GM23248 (cell line): ENCODE data around the gene ACTR5. TPM values are rescaled to one million over a fixed set of nuclear protein-coding genes. Genes with fewer than 3 reads are reported as not detected.

Experiments
- DNase-seq: peaks from one replicate; pipeline ENCODE4 v3.0.0-alpha.2; 2015
- H2AFZ ChIP-seq: fragments of 200-600 bp; sonication (generic); 2 replicates; pipeline ENCODE4 v1.6.1; 2016; ENCODE audit warnings: antibody characterized with exemption
- H3F3A ChIP-seq: fragments of 200-600 bp; sonication (generic); 2 replicates; pipeline ENCODE4 v1.6.1; 2016; ENCODE audit warnings: mild to moderate bottlenecking, antibody characterized with exemption, mixed run types; ENCODE audit not compliant: insufficient read depth
- H3K27ac ChIP-seq: fragments of 200-600 bp; sonication (generic); 2 replicates; pipeline ENCODE4 v1.5.1; 2016; ENCODE audit warnings: mild to moderate bottlenecking
- H3K27me3 ChIP-seq: fragments of 200-600 bp; sonication (generic); replicated peaks from 2 replicates; pipeline ENCODE4 v1.6.1; 2016; ENCODE audit warnings: mild to moderate bottlenecking; ENCODE audit not compliant: insufficient read depth
- H3K36me3 ChIP-seq: fragments of 200-600 bp; sonication (generic); 2 replicates; pipeline ENCODE4 v1.6.1; 2016; ENCODE audit warnings: low read depth, mild to moderate bottlenecking
- H3K4me1 ChIP-seq: fragments of 200-600 bp; sonication (generic); 2 replicates; pipeline ENCODE4 v1.6.1; 2016; ENCODE audit warnings: mild to moderate bottlenecking; ENCODE audit not compliant: insufficient read depth
- H3K4me2 ChIP-seq: fragments of 200-600 bp; sonication (generic); one replicate; pipeline ENCODE4 v1.6.1; 2016; ENCODE audit warnings: mild to moderate bottlenecking; ENCODE audit not compliant: unreplicated experiment
- H3K4me3 ChIP-seq: fragments of 200-600 bp; sonication (generic); 2 replicates; pipeline ENCODE4 v1.5.1; 2016; ENCODE audit warnings: mild to moderate bottlenecking
- H3K79me2 ChIP-seq: fragments of 200-600 bp; sonication (generic); 2 replicates; pipeline ENCODE4 v1.6.1; 2016; ENCODE audit warnings: mild to moderate bottlenecking; ENCODE audit not compliant: insufficient read depth
- H3K9ac ChIP-seq: fragments of 200-600 bp; sonication (generic); 2 replicates; pipeline ENCODE4 v1.6.1; 2016; ENCODE audit warnings: mild to moderate bottlenecking
- H3K9me2 ChIP-seq: fragments of 200-600 bp; sonication (generic); 2 replicates; pipeline ENCODE4 v1.6.1; 2016; ENCODE audit warnings: mixed run types, mild to moderate bottlenecking, moderate library complexity; ENCODE audit not compliant: insufficient read depth
- H3K9me3 ChIP-seq: fragments of 200-600 bp; sonication (generic); one replicate; pipeline ENCODE4 v1.6.1; 2017; ENCODE audit warnings: low read depth
- H4K20me1 ChIP-seq: fragments of 200-600 bp; sonication (generic); 2 replicates; pipeline ENCODE4 v1.6.0; 2016; ENCODE audit not compliant: insufficient read depth
- EZH2 ChIP-seq: fragments of 200-600 bp; sonication (generic); IDR thresholded peaks from 2 replicates; pipeline ENCODE4 v1.6.1; 2018; ENCODE audit warnings: antibody characterized with exemption, mild to moderate bottlenecking; ENCODE audit not compliant: insufficient read depth, poor library complexity, severe bottlenecking
- EZH2phosphoT487 ChIP-seq: fragments of 200-600 bp; sonication (generic); IDR thresholded peaks from 2 replicates; pipeline ENCODE4 v1.6.1; 2018; ENCODE audit warnings: antibody characterized with exemption, moderate library complexity, mild to moderate bottlenecking, low read depth; ENCODE audit not compliant: insufficient read depth
- WGBS, 2 experiments: methylation state at CpG; one replicate each; pipeline ENCODE4 v1.1.6; 2015 to 2017; ENCODE audit warnings: low lambda C conversion rate in 2 of 2, low coverage in 1 of 2; ENCODE audit errors: missing lambda C conversion rate in 2 of 2; 5-methylcytosine and 5-hydroxymethylcytosine counted together
- in situ Hi-C: fragments of 300-500 bp; cut with MboI; formaldehyde crosslinking; loops from 2 replicates; pipeline ENCODE4 v1.15.0; 2020
- polyA plus RNA-seq: library from polyadenylated mRNA; unstranded; fragments of >200 nt; fragmentation: Nextera tagmentation; extraction: Ambion mirVana; gene quantifications from 2 replicates; pipeline ENCODE4 v1.2.1, GENCODE V29; 2016
- total RNA-seq: library from RNA; depleted of rRNA; stranded (reverse); fragments of >200 nt; shearing (Covaris generic); gene quantifications from 2 replicates; pipeline ENCODE4 v1.2.3, GENCODE V29; 2014; rRNA removed

Gene ACTR5
- total RNA-seq (3.0 and 5.1 TPM in 2 replicates), polyA plus RNA-seq (3.4 and 4.0 TPM in 2 replicates)

- Histone ChIP-seq H3K36me3 (peaks cover 8% of the 10 kb centered on the region; the same call in 1 of the 2 replicates), H3K9ac (peak within 1 kb of the TSS; percentile 77), H3K9me3 (no peaks in the 10 kb centered on the region), H3K27ac (peak within 1 kb of the TSS; percentile 60; the same call in 1 of the 2 replicates), H4K20me1 (no peaks in the 10 kb centered on the region), H3K79me2 (peaks cover 6% of the 10 kb centered on the region; the same call in 1 of the 2 replicates), H3K4me1 (peaks cover 6% of the 10 kb centered on the region), H3K27me3 (no peaks in the 10 kb centered on the region; the same call in 1 of the 2 replicates), H3K4me3 (peak within 1 kb of the TSS; percentile 88), H2AFZ (peak within 1 kb of the TSS; percentile 96), H3F3A (no peaks in the 10 kb centered on the region), H3K9me2 (no peaks in the 10 kb centered on the region), H3K4me2 (peak within 1 kb of the TSS; percentile 95)
- DNase-seq = peak; percentile 93
- WGBS, 2 experiments = 0 to 1% methylated on average over 71 to 81 of the region's 84 CpGs
- TF ChIP-seq EZH2phosphoT487 (no peak), EZH2 (no peak)
- in situ Hi-C loops = no loop called here
These were observed at the start of gene ACTR5 for GRCh38 chr20:38748097-38748860. Gene ACTR5 (plus strand): TSS chr20:38748460. CDS start chr20:38748479, 19 bp downstream.

- 41 to 44% methylated on average over 15 of the region's 15 CpGs for WGBS, 2 experiments
- no peaks in the 10 kb centered on the region for H3K79me2 ChIP-seq
- no peak overlapping the region for H3K27ac ChIP-seq
- H3K9me3 ChIP-seq = no peaks in the 10 kb centered on the region
- TF ChIP-seq EZH2phosphoT487 (no peak), EZH2 (no peak)
- H2AFZ ChIP-seq = no peak overlapping the region
- no peak overlapping the region for H3K4me3 ChIP-seq
- no peaks in the 10 kb centered on the region for H3F3A ChIP-seq
- H3K27me3 ChIP-seq = peaks cover 16% of the 10 kb centered on the region; the same call in 1 of the 2 replicates
- in situ Hi-C loops = no loop called here
- no peaks in the 10 kb centered on the region for H3K9me2 ChIP-seq
- no peaks in the 10 kb centered on the region for H3K4me1 ChIP-seq
- DNase-seq = no peak
- H3K36me3 ChIP-seq = no peaks in the 10 kb centered on the region
- H3K4me2 ChIP-seq = no peak overlapping the region
- no peak overlapping the region for H3K9ac ChIP-seq
- H4K20me1 ChIP-seq = no peaks in the 10 kb centered on the region
These were observed 49.7 kb upstream of the ACTR5 start for GRCh38 chr20:38698541-38698940.

DNA sequence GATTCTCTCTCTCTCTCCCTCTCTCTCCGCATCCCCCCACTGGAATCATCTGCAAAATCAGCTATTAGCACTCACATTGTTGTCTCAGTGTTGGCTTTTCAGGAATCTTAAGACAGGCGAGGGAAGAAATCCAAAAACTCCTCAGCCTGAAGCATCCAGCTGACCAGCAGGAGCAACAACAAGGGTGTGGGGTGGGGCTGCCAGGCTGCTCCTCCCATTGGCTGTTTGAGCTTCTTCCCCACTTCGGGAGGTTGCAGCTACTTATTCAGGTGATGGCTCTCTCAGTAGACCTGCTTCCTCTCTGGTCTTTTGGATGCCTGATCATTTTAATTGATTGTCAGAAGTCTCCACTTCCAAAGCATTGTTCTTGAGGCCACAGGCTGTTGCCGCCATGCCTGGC is 48.1 kb upstream of the ACTR5 start:
- 17 to 20% methylated on average over 4 of the region's 4 CpGs for WGBS, 2 experiments
- no peaks in the 10 kb centered on the region for H3F3A ChIP-seq
- no peak overlapping the region for H2AFZ ChIP-seq
- H3K4me1 ChIP-seq = no peaks in the 10 kb centered on the region
- H3K4me2 ChIP-seq = no peak overlapping the region
- H3K9me2 ChIP-seq = no peaks in the 10 kb centered on the region
- DNase-seq = no peak
- H3K27me3 ChIP-seq = peaks cover 16% of the 10 kb centered on the region; the same call in 1 of the 2 replicates
- no peaks in the 10 kb centered on the region for H4K20me1 ChIP-seq
- no peak overlapping the region for H3K27ac ChIP-seq
- H3K36me3 ChIP-seq = no peaks in the 10 kb centered on the region
- H3K9ac ChIP-seq = no peak overlapping the region
- H3K4me3 ChIP-seq = no peak overlapping the region
- in situ Hi-C loops = no loop called here
- H3K9me3 ChIP-seq = no peaks in the 10 kb centered on the region
- TF ChIP-seq EZH2phosphoT487 = no peak
- TF ChIP-seq EZH2 = no peak
- no peaks in the 10 kb centered on the region for H3K79me2 ChIP-seq

DNA sequence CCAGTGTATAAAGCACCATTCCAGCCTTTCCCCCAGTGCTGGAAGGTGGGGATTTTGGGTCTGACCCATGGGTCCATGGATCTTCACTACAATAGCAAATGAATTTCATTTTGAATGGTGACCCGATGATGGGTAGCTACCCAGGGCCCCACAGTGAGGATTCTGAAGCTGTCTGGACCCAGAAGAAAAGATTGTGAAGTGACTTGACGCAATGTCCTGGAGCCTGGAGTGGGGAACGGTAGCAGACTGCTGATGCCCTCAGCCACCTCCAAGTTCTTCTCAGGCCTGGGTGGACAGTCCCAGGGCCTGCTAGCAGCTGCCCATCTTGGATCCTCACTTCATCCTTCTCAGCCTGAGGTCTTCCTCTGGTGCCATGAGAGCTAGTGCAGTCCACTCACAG is 47.3 kb upstream of the ACTR5 start:
- no peak overlapping the region for H2AFZ ChIP-seq
- no peaks in the 10 kb centered on the region for H3K79me2 ChIP-seq
- no peak for DNase-seq
- H3K27ac ChIP-seq = no peak overlapping the region
- H3K9me3 ChIP-seq = no peaks in the 10 kb centered on the region
- H3F3A ChIP-seq = no peaks in the 10 kb centered on the region
- H3K9ac ChIP-seq = no peak overlapping the region
- no peak overlapping the region for H3K4me3 ChIP-seq
- H3K4me1 ChIP-seq = no peaks in the 10 kb centered on the region
- H3K4me2 ChIP-seq = no peak overlapping the region
- H3K27me3 ChIP-seq = peaks cover 16% of the 10 kb centered on the region; the same call in 1 of the 2 replicates
- TF ChIP-seq EZH2 = no peak
- no peak for TF ChIP-seq EZH2phosphoT487
- no peaks in the 10 kb centered on the region for H3K36me3 ChIP-seq
- 42 to 44% methylated on average over 3 of the region's 3 CpGs for WGBS, 2 experiments
- no peaks in the 10 kb centered on the region for H3K9me2 ChIP-seq
- in situ Hi-C loops = no loop called here
- no peaks in the 10 kb centered on the region for H4K20me1 ChIP-seq
